Measurements from ENCODE around the gene ZFPM1.

The ZFPM1 gene

DNA sequence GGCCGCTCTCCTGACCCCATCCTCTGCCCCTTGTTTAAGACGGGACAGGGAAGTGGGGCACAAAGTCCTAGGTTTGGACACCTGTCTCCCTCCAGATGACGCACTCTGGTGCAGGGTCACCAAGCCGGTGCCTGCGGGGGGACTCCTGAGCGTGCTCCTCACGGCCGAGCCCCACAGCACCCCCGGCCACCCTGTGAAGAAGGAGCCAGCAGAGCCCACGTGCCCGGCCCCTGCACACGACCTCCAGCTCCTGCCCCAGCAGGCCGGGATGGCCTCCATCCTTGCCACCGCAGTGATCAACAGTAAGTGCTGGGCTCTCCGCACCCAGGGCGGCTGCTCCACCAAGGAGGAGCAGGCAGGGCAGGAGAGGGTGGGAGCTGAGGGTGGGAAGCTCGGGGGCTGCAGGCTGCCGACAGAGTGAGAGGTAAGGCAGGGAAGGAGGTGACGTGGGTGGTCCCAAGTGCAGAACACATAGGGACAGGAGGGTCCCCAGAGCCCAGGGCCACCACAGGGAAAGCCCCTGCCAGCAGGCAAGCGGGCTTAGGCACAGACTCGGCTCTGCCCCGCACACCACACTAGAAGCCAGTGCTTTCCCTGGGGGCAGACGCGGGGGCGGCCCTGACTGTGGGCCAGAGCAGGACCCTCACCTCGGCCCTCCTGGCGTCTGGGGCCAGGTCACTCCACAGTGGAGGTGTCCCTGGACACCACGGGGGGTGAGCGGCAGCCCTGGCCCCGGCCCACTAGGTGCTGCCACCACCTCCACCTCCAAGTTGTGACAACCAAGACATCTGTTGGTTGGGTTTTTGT lies 75.1 kb downstream of the ZFPM1 start:
- no peak for DNase-seq (ENCODE audit: low read depth)

DNA sequence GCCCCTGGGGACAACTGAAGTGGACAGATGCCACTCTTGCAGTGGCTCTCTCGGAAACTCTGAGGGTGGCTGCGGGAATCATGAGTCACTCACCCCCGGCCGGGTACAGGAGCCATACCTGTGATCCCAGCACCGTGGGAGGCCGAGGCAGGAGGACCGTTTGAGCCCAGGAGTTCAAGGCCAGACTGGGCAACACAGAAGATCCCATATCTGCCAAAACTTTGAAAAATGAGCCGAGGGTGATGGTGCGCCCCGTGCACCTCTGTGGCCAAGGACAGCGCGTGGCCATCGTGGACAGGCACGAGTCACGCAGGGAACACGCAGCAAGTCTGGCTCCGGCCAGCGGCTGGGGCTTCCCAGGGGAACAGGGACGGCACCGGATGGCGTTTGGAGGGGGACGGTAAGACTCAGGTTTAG lies 75.8 kb downstream of the ZFPM1 start:
- DNase-seq (ENCODE audit: low read depth), result no peak

GRCh38 chr16:88529596-88529995 lies 76.5 kb downstream of the ZFPM1 start:
- no peak for DNase-seq (ENCODE audit: low read depth)

DNA sequence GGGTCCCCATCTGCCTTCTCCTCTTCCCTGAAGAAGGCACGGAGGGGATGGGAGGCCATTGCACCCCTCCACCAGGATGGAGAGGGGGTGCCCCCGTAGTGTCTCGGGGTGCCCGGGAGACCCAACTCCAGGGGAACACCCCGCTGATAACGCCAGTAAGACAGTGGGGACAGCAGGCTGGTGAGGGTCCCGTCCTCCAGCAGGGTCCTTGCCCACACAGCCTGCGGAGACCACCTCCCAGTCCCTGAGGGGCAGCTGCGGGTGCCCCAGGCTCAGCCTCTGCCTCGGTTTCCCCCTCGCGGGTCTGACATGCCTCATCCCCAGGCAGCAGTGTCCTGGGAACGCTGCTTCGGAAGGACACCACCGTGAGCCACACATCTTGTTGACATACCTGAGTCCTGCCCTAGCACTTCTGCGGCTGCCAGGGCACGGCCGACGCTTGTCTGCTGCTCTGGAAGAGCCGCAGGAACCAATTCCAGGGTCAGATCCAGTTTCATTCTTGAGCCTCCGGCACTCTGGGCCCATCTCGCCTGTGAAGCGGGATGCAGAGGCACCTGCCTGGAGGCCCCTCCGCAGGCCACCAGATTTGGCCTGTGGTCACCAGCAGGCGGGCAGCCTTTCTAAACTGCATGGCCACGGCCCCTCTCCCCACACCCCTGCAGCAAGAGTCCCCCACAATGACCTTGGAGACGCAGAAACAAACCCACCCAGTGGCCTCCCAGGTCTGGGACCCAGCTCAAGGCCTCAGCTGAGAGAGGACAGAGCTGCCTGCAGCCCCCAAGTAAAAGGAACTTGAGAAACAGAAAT lies 77.2 kb downstream of the ZFPM1 start:
- DNase-seq (ENCODE audit: low read depth), result no peak

DNA sequence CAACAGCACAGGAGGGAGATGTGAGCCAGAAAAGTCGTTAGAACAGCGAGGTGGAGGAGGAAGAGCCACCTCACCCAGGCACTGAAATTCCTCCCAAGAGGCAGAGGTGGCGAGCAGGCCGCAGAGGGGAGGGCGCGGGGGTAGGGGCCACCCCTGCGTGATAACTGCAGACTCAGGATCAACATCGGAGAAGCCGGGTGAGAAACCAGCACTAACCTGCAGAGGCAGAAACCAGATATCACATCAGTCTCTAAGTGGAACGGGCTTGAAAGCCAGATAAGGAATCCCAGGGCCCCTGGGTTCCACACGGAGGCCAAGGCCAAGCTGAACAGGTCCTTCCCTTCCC lies 77.8 kb downstream of the ZFPM1 start:
- DNase-seq (ENCODE audit: low read depth), result no peak

DNA sequence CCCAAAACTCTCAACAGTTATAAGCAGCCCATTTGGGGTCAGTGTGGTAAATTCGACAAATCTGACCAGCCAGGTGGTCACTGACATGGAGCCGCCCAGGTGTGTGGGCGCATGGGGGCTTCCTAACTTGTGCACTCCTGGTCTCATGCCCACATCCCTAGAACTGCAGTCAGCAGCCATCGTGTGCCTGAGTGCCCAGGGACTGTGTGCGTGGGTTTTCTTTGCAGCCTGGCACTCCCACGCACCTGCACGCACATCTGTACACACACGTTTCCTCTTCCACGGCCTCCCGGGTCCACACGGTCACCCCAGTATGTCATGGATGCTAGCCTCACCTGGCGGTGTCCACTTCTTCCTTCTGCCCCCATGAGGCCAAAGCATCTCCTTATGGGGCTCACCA lies 78.3 kb downstream of the ZFPM1 start:
- no peak for DNase-seq (ENCODE audit: low read depth)

DNA sequence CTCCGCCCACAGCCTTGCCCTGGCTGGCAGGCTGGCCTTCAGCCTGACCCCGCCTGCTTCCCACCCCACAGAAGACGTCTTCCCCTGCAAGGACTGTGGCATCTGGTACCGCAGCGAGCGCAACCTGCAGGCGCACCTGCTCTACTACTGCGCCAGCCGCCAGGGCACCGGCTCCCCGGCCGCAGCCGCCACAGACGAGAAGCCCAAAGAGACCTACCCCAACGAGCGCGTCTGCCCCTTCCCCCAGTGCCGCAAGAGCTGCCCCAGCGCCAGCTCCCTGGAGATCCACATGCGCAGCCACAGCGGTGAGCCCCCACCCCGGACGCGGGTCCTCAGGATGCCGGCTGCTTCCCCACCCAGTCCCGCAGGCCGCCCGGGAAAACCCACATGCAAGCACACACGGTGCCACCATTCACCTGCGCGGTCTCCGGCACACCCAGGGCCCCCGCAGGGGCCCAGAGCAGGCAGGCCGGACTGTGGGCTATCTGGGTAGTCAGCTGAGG lies 78.9 kb downstream of the ZFPM1 start:
- no peak for DNase-seq (ENCODE audit: low read depth)

DNA sequence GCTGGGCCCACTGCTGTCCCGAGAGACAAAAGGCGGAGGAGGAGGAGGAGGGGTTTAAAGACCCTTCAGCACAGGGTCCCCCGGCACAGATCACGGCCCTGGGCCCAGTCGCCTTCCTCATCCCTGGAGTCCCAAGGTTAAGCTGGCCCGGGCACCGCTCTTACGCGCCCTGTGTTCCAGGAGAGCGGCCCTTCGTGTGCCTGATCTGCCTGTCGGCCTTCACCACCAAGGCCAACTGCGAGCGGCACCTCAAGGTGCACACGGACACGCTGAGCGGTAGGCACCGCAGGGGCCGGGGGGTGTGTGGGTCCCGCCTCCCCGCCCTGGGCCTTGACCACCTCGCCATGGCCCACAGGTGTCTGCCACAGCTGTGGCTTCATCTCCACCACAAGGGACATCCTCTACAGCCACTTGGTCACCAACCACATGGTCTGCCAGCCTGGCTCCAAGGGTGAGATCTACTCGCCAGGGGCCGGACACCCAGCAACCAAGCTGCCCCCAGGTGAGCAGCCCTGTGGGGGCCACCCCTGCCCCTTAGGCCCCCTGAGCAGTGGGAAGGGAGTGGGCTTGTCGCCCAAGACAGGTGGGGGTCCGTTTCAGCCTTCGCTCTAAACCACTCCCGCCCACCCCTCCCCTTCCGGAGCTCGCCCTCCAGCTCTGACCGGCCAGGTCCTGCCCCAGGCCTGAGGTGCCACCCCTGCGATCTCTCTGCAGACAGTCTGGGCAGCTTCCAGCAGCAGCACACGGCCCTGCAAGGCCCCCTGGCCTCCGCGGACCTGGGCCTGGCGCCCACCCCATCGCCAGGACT lies 79.6 kb downstream of the ZFPM1 start:
- DNase-seq (ENCODE audit: low read depth), result no peak

GRCh38 chr16:88533381-88533917 lies 80.4 kb downstream of the ZFPM1 start:
- DNase-seq (ENCODE audit: low read depth), result no peak

GRCh38 chr16:88533932-88534637 lies 81.0 kb downstream of the ZFPM1 start:
- peak; percentile 69 for DNase-seq (ENCODE audit: low read depth)

DNA sequence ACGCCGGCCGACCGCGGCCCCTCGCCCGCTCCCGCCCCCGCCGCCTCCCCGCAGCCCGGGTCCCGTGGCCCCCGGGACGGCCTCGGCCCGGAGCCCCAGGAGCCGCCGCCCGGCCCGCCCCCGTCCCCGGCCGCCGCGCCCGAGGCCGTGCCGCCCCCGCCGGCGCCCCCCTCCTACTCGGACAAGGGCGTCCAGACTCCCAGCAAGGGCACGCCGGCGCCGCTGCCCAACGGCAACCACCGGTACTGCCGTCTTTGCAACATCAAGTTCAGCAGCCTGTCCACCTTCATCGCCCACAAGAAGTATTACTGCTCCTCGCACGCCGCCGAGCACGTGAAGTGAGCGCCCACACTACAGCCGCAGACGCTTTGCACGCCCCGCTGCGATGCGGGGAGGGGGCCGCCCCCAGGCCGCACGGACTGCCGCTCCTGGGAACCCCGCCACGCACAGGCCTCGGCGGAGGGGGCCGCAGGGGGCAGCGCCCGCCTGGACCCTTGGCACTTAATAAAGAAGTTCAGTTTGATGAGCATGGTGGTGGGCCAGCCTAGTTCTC lies 81.6 kb downstream of the ZFPM1 start:
- DNase-seq (ENCODE audit: low read depth), result peak; percentile 14

GRCh38 chr16:88535191-88535856 lies 82.2 kb downstream of the ZFPM1 start:
- no peak for DNase-seq (ENCODE audit: low read depth)

DNA sequence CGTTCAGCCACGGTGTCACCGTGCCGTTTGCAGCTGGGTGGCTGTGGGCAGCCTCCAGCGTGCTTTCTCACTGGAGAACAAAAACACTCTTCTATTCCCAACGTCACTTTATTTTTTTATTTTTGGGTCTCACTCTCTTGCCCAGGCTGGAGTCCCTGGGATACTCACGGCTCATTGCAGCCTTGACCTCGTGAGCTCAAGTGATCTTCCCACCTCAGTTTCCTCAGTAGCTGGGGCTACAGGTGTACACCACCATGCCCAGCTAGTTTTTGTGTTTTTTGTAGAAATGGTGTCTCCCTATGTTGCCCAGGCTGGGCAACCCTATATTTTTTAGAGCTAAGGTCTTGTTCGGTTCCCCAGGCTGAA lies 82.8 kb downstream of the ZFPM1 start:
- no peak for DNase-seq (ENCODE audit: low read depth)

DNA sequence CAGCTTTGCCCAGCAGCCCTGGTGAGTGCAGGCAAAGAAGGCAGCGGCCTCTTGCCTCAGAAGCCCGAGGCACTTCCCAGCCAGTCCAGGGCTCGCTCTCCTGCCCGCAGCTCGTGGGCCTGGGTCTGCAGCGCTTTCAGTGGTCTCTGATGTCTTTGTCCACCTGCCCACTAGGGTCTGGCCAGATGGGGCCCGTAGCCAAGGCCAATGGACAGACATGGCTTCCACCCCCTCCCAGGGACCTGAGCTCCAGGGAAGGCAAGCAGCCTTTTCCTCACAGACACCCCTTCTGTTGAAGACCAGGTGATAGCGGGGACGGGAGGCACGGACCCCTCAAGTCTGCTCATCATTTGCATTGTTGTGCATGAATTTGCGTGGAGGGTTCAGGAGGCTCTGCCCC lies 83.4 kb downstream of the ZFPM1 start:
- DNase-seq (ENCODE audit: low read depth), result no peak

GRCh38 chr16:88536971-88537751 lies 84.1 kb downstream of the ZFPM1 start:
- DNase-seq (ENCODE audit: low read depth), result no peak

GRCh38 chr16:88537859-88538258 lies 84.8 kb downstream of the ZFPM1 start:
- DNase-seq (ENCODE audit: low read depth), result no peak

DNA sequence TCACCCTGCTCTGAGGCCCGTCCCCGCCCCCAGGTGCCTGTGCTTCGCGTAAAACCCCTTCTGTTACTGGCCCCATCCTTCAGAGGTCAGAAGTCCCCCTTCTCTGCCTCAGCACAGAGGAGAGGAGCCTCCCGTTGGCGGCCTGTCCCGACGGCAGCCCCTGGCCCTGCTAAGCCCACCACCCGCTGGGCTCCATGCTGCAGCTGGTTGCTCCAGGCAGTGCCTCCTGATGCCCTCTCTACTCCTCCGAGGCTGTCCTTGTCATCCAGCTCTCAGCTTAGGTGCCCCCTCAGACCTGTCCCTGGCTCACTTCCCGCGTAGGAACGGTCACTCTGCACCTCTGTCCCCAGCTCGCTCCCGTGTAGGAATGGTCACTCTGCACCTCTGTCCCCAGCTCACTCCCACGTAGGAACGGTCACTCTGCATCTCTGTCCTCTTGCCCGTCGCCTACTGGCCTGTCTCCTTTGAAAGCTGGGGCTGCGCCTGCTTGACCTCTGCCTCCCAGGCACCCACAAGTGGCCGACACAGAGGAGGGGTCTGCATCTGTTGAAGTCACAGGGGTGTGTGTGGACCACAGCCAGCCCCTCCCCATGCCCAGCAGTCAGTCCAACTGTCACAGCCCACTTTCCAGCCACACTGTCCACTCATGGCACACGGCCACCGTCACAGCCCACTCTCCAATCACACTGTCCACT lies 85.4 kb downstream of the ZFPM1 start:
- no peak for DNase-seq (ENCODE audit: low read depth)

DNA sequence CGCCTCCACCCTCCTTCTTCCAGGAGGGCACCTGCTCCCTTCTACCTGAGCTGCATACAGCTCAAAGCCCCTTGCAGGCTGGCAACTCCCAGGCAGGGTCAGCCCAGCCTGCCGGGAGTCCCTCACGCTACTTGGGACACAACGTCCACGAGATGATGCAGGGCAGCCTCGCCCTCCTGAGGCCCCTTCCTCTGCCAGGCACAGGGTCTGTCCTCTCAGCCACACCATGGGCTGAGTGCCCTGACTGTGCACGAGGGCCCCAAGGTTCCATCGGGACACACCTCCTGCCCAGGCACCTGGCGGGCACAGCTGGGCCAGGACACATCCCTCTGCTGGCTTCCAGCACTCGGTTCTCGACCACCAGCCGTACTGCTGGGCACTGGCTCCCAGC lies 86.2 kb downstream of the ZFPM1 start:
- DNase-seq (ENCODE audit: low read depth), result no peak

GRCh38 chr16:88539652-88540345 lies 86.7 kb downstream of the ZFPM1 start:
- no peak for DNase-seq (ENCODE audit: low read depth)
